Measurements from ENCODE around the gene MYO3B.

The MYO3B gene

DNA sequence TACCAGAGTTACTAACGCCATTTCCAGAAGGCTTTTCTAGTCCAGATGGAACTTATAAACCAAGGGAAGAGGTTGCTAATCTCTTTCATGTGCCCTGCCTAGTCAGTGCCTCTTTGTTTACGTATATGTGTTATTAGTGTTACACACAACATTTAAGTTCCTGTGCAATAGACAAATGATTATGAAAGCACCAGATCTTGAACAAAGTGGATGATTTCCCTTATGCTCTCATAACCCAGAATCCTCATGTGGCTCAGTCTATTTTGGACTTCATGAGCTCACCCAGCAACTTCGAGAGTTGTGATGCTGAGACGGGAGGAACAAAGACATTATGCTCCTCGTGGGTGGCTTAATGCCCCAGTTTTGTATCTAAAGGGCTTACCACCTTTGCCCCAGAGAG lies 322.8 kb downstream of the MYO3B start:
- in situ Hi-C loops (cut with MboI; ENCODE audit: low pct_unique_long_range_greater_than_20kb, low sequenced_read_pairs, unreplicated experiment), result no loop called here
- TF ChIP-seq, protein P1, sequence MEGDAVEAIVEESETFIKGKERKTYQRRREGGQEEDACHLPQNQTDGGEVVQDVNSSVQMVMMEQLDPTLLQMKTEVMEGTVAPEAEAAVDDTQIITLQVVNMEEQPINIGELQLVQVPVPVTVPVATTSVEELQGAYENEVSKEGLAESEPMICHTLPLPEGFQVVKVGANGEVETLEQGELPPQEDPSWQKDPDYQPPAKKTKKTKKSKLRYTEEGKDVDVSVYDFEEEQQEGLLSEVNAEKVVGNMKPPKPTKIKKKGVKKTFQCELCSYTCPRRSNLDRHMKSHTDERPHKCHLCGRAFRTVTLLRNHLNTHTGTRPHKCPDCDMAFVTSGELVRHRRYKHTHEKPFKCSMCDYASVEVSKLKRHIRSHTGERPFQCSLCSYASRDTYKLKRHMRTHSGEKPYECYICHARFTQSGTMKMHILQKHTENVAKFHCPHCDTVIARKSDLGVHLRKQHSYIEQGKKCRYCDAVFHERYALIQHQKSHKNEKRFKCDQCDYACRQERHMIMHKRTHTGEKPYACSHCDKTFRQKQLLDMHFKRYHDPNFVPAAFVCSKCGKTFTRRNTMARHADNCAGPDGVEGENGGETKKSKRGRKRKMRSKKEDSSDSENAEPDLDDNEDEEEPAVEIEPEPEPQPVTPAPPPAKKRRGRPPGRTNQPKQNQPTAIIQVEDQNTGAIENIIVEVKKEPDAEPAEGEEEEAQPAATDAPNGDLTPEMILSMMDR (IDR thresholded peaks at IDR 0.05; ENCODE audit: extremely low read depth, insufficient read depth, missing control alignments), result no peak
- DNase-seq (ENCODE audit: low spot score), result no peak

DNA sequence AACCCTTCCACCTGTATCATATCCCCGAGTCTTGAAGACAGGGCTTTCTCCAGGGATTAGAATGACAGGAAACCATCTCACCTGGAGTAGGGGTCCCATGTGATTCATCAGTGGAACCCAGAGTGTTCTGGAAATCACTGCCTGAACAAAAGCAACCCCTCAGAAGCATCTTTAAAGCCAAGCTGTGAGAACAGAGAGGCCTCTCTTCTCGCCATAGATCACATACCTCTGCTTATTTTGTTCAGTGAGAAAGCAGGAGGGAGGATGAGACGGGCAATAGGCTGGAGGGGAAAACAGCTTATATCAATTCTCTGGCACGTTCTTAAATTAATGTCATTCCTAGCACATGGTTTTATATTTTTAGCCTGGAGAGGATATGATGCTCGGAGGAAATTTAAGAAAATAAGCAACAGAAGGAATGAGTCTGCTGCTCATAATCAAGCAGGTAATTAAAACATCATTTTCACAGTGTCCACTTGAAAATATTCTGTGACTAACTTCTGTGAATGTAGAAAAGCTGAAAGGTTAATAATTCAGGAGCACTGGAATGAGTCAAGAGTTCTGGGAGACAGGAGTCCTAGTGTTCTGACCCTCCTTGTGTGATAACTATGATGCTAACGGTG lies 323.6 kb downstream of the MYO3B start:
- in situ Hi-C loops (cut with MboI; ENCODE audit: low pct_unique_long_range_greater_than_20kb, low sequenced_read_pairs, unreplicated experiment), result no loop called here
- DNase-seq (ENCODE audit: low spot score), result no peak
- TF ChIP-seq, protein P1 (IDR thresholded peaks at IDR 0.05; ENCODE audit: extremely low read depth, insufficient read depth, missing control alignments), result no peak

DNA sequence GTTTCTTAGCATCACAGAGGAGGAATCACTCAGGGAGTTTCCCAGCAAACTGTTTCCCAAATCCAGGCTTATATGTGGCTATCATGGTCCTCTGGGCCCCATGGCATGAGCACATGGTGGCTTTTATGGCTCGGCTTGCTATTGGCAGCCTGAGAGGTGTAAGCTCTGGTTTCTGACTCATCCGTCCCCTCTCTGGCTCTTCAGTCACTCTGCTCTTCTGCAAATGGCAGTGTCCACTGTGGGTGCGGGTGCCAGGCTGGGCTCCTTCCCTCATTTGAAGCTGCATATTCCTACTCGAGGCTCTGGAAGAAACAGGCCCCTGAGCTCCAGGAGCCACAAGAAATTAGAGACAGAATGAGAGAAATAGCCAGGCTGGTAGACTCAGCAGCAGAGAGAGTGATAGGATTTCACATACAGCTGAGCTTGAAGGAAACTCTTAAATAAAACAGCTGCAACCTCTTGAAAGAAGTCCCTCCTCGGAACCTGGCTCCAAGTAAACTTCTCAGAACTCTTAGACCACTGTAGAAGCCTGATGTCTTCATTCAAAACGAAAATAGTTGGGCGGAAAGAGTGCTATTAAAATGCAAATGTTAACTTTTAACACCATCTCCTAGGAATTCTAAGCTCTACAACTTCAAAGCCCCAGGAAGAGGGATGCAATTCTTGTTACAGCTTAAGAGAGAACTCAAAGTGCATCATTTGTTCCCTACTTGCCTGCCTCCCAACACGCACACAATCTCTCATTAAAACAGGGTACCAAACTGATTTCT lies 324.6 kb downstream of the MYO3B start:
- no peak for DNase-seq (ENCODE audit: low spot score)
- in situ Hi-C loops (cut with MboI; ENCODE audit: low pct_unique_long_range_greater_than_20kb, low sequenced_read_pairs, unreplicated experiment), result no loop called here
- TF ChIP-seq, protein P1 (IDR thresholded peaks at IDR 0.05; ENCODE audit: extremely low read depth, insufficient read depth, missing control alignments), result no peak

DNA sequence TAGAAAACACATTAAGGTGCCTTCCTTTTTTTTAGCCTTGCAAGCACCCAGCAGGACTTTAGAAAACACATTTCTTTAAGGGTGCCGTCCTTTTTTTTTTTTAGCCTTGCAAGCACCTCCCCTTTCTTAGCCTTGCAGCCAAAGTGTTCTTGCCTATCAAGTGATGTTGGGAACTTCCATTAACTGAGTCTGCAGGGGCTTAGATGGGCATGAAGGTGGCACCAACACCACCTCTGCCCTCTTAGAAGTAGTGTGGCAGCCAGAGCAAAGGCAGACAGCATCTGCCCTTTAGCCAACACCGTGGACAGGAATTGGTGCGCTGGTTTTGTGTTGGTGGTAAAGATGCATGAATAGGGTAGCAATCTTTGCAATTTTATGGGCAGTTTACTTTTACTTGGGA lies 325.6 kb downstream of the MYO3B start:
- in situ Hi-C loops (cut with MboI; ENCODE audit: low pct_unique_long_range_greater_than_20kb, low sequenced_read_pairs, unreplicated experiment), result no loop called here
- TF ChIP-seq, protein P1 (IDR thresholded peaks at IDR 0.05; ENCODE audit: extremely low read depth, insufficient read depth, missing control alignments), result no peak
- DNase-seq (ENCODE audit: low spot score), result no peak

DNA sequence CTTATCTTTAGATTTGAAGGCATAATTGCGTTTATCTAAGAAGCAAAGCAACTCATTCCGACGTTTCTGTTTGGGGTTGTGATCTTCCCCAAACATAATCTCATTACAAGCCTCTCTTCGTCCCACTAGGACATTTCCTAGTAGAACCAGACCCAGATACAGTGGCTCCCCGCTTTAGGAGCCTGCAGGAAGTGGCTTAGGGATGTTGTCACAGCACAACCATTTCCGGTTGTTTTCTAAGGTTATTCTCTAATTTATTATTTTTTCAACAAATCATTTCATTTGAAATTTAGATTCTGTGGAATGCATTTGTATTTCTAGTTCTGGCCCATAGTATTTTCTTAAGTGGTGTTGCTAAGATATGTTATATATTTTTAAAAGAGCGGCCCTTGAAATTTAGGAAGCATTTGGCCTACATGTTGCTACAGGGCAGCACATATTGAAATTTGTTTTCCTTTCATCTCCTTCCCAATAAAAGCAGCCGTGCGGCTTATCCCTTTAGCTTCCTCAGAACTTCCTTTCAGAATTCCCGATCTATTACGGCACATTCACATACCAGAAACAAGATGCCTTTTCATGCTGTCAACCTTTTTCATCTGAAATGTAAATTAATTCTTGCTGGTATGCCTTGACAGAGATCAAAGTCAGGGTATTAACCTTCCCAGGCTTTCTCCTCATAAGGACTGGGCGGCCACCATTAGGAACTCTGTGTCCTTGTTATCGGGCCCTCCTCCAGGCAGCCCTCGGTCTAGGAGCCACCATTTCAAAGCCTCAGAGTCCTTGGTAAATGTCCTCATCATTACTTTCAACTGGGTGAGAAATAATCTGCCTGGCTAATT lies 326.2 kb downstream of the MYO3B start:
- no peak for DNase-seq (ENCODE audit: low spot score)
- TF ChIP-seq, protein P1 (IDR thresholded peaks at IDR 0.05; ENCODE audit: extremely low read depth, insufficient read depth, missing control alignments), result no peak
- in situ Hi-C loops (cut with MboI; ENCODE audit: low pct_unique_long_range_greater_than_20kb, low sequenced_read_pairs, unreplicated experiment), result no loop called here

DNA sequence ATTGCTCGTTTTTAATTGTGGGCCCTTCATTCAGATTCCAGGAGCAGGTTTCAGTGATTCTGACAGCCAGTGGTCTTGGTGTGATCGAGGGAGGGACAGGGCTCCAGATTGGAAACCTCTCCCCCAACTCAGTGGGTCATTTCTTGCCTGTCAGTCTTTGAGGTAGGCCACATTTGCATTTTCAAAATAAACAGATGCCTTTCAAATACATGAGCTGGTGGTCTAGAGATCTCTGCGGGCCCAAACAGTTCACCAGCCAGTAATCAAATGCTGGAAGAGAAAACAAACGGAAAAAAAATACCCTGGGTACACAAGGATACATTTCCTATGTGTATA lies 326.8 kb downstream of the MYO3B start:
- no peak for DNase-seq (ENCODE audit: low spot score)
- in situ Hi-C loops (cut with MboI; ENCODE audit: low pct_unique_long_range_greater_than_20kb, low sequenced_read_pairs, unreplicated experiment), result no loop called here
- TF ChIP-seq, protein P1 (IDR thresholded peaks at IDR 0.05; ENCODE audit: extremely low read depth, insufficient read depth, missing control alignments), result no peak
